ENCODE results near the gene ATF6. TPM values are rescaled to one million over a fixed set of nuclear protein-coding genes. Genes with fewer than 3 reads are reported as not detected.

ATF6 gene
- total and polyA plus RNA-seq, 2 of the 4 experiments (the other 2 are of a cell fraction), result 12.2 to 17.6 TPM

DNA sequence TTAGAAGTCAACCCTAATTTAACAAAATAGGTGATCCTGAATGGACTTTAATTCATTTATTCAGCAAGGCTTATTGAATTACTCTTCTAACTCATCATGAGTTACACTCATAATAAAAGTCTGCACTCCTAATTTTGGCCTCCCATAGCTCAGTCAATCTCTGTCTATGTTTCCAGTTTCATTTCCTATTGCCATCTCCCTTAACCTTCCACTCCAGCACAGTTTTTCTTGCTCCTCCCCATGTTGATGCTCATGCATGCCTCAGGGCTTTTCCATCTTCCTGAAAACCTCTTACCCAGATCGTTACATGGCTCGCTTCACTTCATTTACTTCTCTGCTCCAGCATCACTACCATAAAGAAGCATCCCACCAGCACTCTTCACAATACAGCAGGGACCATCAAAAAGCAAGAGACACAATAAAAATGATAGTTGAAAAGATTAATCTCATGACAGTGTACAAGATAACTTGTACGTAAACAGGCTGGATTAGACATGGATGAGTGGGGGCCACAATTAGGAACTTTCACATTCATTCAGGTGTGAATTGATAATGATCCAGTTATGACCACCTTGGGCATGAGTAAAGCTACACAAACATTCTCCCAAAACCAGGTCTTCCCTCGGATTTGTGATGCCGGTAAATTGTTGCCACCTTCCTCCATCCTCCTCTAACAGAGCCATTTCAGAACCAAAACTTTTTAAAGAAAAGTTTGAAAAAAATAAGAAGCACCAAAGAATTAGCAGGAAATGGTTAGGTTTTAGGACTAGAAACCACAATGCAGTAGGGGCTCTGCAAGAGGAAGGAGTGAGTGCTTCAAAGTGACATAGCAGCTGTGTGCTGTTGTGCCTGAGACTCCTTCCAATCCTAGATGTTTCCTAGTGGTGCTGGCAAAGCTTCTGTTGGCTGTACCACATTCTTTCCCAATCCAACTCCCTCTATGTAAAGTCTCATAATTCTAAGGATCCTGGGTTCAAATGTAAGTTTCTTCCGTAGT is 167.8 kb downstream of the ATF6 start (continued):
- TF ChIP-seq MAFK (IDR thresholded peaks at IDR 0.05; ENCODE audit: low read depth, low read length) (no peak), POLR2A (IDR thresholded peaks at IDR 0.05; ENCODE audit: low read depth, low read length) (no peak), MXI1 (IDR thresholded peaks at IDR 0.05; ENCODE audit: borderline replicate concordance, low read depth, low read length) (no peak)

DNA sequence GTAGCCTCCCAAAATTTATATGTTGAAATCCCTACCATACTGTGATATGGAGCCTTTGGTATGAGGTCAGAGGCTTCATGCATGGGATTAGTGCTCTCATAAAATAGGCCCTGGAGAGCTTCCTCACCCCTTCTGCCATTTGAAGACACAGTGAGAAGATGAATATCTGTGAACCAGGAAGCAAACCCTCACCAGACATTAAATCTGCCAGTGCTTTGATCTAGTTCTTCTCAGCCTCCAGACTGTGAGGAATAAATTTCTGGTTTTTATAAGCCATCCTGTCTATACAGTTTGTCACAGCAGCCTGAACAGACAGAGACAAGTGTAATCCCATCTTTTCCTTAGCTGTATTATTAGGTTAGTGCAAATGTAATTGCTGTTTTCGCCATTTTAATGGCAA is 169.1 kb downstream of the ATF6 start:
- H4K20me1 ChIP-seq (ENCODE audit: insufficient read depth, low read length), result peaks cover 2% of the 10 kb centered on the region; the same call in 1 of the 2 replicates
- H2AFZ ChIP-seq (replicated peaks; ENCODE audit: low read length, poor library complexity), result no peak overlapping the region
- H3K14ac ChIP-seq (replicated peaks; ENCODE audit: low read depth, low read length), result no peak overlapping the region
- ChIA-PET POLR2A (ENCODE audit: unreplicated experiment) (no interaction called here), CTCF (no interaction called here)
- H3K23ac ChIP-seq (ENCODE audit: low read depth, low read length), result no peak overlapping the region
- H3K4me1 ChIP-seq (ENCODE audit: control insufficient read depth, insufficient read depth, low read length), result no peaks in the 10 kb centered on the region
- H4K5ac ChIP-seq (ENCODE audit: low read depth, low read length), result no peak overlapping the region
- no CpG with 5 or more reads among the region's 1 CpG for WGBS, 2 experiments (ENCODE audit: extremely low coverage in 2 of 2, insufficient read length in 1 of 2)
- H3K27me3 ChIP-seq (ENCODE audit: control insufficient read depth, insufficient read depth, low read length), result no peaks in the 10 kb centered on the region
- BruUV-seq (replicated peaks), result no TSS peak
- no peak overlapping the region for H2AK5ac ChIP-seq (ENCODE audit: low read depth, low read length)
- no peak overlapping the region for H3K56ac ChIP-seq (ENCODE audit: extremely low read depth, insufficient read depth, low read length)
- H3K18ac ChIP-seq (ENCODE audit: low read depth, low read length), result no peak overlapping the region
- H2BK20ac ChIP-seq (ENCODE audit: low read depth, low read length), result no peak overlapping the region
- in situ Hi-C loops (cut with MboI; ENCODE audit: low sequenced_read_pairs) (no loop called here), dilution Hi-C loops (cut with HindIII; ENCODE audit: low sequenced_read_pairs, unreplicated experiment) (no loop called here), intact Hi-C loops (cut with micrococcal nuclease) (no loop called here)
- no peaks in the 10 kb centered on the region for H3K36me3 ChIP-seq (ENCODE audit: control insufficient read depth, insufficient read depth, low read length)
- H4K91ac ChIP-seq (ENCODE audit: insufficient read depth, low read depth, low read length), result no peak overlapping the region
- H3K9me1 ChIP-seq (ENCODE audit: insufficient read depth, low read length), result no peaks in the 10 kb centered on the region
- DNase-seq, result no peak
- H3K9ac ChIP-seq (ENCODE audit: low read depth, low read length), result no peak overlapping the region
- no peak for ATAC-seq (ENCODE audit: low read depth)
- H3K4ac ChIP-seq (ENCODE audit: low read depth, low read length), result no peak overlapping the region
- no peaks in the 10 kb centered on the region for H3K9me3 ChIP-seq (ENCODE audit: control insufficient read depth, insufficient read depth, low read length)
- H2BK5ac ChIP-seq (ENCODE audit: low read depth, low read length, poor library complexity, severe bottlenecking), result no peak overlapping the region
- H4K8ac ChIP-seq (ENCODE audit: low read depth in 2 of 2, low read length in 2 of 2), result no peak overlapping the region
- H3K27ac ChIP-seq (ENCODE audit: insufficient read depth, low read length), result no peak overlapping the region
- H2BK120ac ChIP-seq (ENCODE audit: low read depth, low read length), result no peak overlapping the region
- no peaks in the 10 kb centered on the region for H3K79me1 ChIP-seq (ENCODE audit: low read depth in 1 of 2, low read length in 2 of 2)
- no peak overlapping the region for H3K4me2 ChIP-seq (ENCODE audit: low read depth, low read length)
- H2BK15ac ChIP-seq (ENCODE audit: low read depth, low read length), result no peak overlapping the region
- no peak overlapping the region for H2AK9ac ChIP-seq (replicated peaks; ENCODE audit: low read depth, low read length, poor library complexity)
- no peak overlapping the region for H3K4me3 ChIP-seq (ENCODE audit: insufficient read depth, low read depth, low read length)
- TF ChIP-seq, protein P1, sequence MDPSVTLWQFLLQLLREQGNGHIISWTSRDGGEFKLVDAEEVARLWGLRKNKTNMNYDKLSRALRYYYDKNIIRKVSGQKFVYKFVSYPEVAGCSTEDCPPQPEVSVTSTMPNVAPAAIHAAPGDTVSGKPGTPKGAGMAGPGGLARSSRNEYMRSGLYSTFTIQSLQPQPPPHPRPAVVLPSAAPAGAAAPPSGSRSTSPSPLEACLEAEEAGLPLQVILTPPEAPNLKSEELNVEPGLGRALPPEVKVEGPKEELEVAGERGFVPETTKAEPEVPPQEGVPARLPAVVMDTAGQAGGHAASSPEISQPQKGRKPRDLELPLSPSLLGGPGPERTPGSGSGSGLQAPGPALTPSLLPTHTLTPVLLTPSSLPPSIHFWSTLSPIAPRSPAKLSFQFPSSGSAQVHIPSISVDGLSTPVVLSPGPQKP (IDR thresholded peaks at IDR 0.05; ENCODE audit: borderline replicate concordance, low read depth, low read length), result no peak
- TF ChIP-seq, protein P2, sequence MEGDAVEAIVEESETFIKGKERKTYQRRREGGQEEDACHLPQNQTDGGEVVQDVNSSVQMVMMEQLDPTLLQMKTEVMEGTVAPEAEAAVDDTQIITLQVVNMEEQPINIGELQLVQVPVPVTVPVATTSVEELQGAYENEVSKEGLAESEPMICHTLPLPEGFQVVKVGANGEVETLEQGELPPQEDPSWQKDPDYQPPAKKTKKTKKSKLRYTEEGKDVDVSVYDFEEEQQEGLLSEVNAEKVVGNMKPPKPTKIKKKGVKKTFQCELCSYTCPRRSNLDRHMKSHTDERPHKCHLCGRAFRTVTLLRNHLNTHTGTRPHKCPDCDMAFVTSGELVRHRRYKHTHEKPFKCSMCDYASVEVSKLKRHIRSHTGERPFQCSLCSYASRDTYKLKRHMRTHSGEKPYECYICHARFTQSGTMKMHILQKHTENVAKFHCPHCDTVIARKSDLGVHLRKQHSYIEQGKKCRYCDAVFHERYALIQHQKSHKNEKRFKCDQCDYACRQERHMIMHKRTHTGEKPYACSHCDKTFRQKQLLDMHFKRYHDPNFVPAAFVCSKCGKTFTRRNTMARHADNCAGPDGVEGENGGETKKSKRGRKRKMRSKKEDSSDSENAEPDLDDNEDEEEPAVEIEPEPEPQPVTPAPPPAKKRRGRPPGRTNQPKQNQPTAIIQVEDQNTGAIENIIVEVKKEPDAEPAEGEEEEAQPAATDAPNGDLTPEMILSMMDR (conservative IDR thresholded peaks at IDR 0.05; ENCODE audit: low read depth, low read length), result no peak
- TF ChIP-seq NFE2L2 (IDR thresholded peaks at IDR 0.05; ENCODE audit: low read depth, low read length), result no peak
- no peak for TF ChIP-seq BHLHE40 (IDR thresholded peaks at IDR 0.05; ENCODE audit: low read depth, low read length)
- no peak for TF ChIP-seq CEBPB (IDR thresholded peaks at IDR 0.05; ENCODE audit: low read depth, low read length)
- no peak for TF ChIP-seq MXI1 (IDR thresholded peaks at IDR 0.05; ENCODE audit: borderline replicate concordance, low read depth, low read length)
- TF ChIP-seq MAZ (IDR thresholded peaks at IDR 0.05; ENCODE audit: borderline replicate concordance, low read depth, low read length), result no peak
- TF ChIP-seq SMC3 (IDR thresholded peaks at IDR 0.05; ENCODE audit: low read depth, low read length), result no peak
- TF ChIP-seq POLR2A (IDR thresholded peaks at IDR 0.05; ENCODE audit: low read depth, low read length), result no peak
- no peak for TF ChIP-seq RCOR1 (IDR thresholded peaks at IDR 0.05; ENCODE audit: insufficient replicate concordance, low read length)
- no peak for TF ChIP-seq CHD1 (IDR thresholded peaks at IDR 0.05; ENCODE audit: low read depth, low read length)
- TF ChIP-seq FOS (IDR thresholded peaks at IDR 0.05; ENCODE audit: low read depth, low read length), result no peak
- TF ChIP-seq RAD21 (IDR thresholded peaks at IDR 0.05; ENCODE audit: low read length), result no peak
